CD14-positive monocyte (primary cell): Measurements from ENCODE around the gene ZDHHC7. TPM values are rescaled to one million over a fixed set of nuclear protein-coding genes. Genes with fewer than 3 reads are reported as not detected.
A peak's percentile ranks its signal among the peaks of the same experiment; 100 is the strongest.

ENCODE experiments used
- DNase-seq, 3 donors: peaks; one replicate each; pipeline ENCODE4 v3.0.0-alpha.2; 2011 to 2022
- H2AFZ ChIP-seq: 2 replicates; pipeline ENCODE4 v1.6.0; 2012; ENCODE audit warnings: mild to moderate bottlenecking, low read depth, low read length, inconsistent platforms; ENCODE audit not compliant: insufficient read depth, poor library complexity, severe bottlenecking
- H3K27ac ChIP-seq, 2 donors: 1 replicate in 1 of 2; 2 replicates in 1 of 2; pipeline ENCODE4 v1.5.1; 2012 to 2013; ENCODE audit warnings: low read length in 2 of 2, control low read depth in 1 of 2, inconsistent platforms in 1 of 2, low read depth in 1 of 2, mild to moderate bottlenecking in 1 of 2
- H3K27me3 ChIP-seq, 2 donors: one replicate each; pipeline versions ENCODE4 v1.6.0 to v1.6.1; 2011 to 2013; ENCODE audit warnings: low read length in 2 of 2; ENCODE audit not compliant: control insufficient read depth in 2 of 2, insufficient read depth in 2 of 2
- H3K36me3 ChIP-seq, 2 donors: replicated peaks in 1 of 2; 1 replicate in 1 of 2; 2 replicates in 1 of 2; pipeline versions ENCODE4 v1.5.1 to v1.6.1; 2012 to 2013; ENCODE audit warnings: low read length in 2 of 2, control low read depth in 1 of 2, inconsistent platforms in 1 of 2, mild to moderate bottlenecking in 1 of 2; ENCODE audit not compliant: insufficient read depth in 2 of 2, control insufficient read depth in 1 of 2
- H3K4me1 ChIP-seq, 2 donors: 1 replicate in 1 of 2; 2 replicates in 1 of 2; pipeline versions ENCODE4 v1.5.1 to v1.6.1; 2012 to 2013; ENCODE audit warnings: low read length in 2 of 2, control low read depth in 1 of 2, inconsistent platforms in 1 of 2, mild to moderate bottlenecking in 1 of 2, moderate library complexity in 1 of 2; ENCODE audit not compliant: insufficient read depth in 2 of 2, control insufficient read depth in 1 of 2
- H3K4me2 ChIP-seq: replicated peaks from 2 replicates; pipeline ENCODE3; 2012; ENCODE audit warnings: low read length, moderate library complexity, mild to moderate bottlenecking; ENCODE audit not compliant: poor library complexity, severe bottlenecking; ENCODE audit errors: extremely low read depth
- H3K4me3 ChIP-seq, 3 experiments: fragments of 200-600 bp in 1 of 3; sonication (generic) in 1 of 3; replicated peaks in 1 of 3; 1 replicate in 2 of 3; 2 replicates in 1 of 3; pipeline ENCODE4 v1.5.1; 2011 to 2013; ENCODE audit warnings: low read length in 3 of 3, mild to moderate bottlenecking in 3 of 3, control low read depth in 2 of 3, low read depth in 2 of 3, inconsistent platforms in 1 of 3, moderate library complexity in 1 of 3
- H3K79me2 ChIP-seq: 2 replicates; pipeline ENCODE4 v1.6.0; 2012; ENCODE audit warnings: mild to moderate bottlenecking, control low read depth, inconsistent platforms, low read length, moderate library complexity; ENCODE audit not compliant: insufficient read depth
- H3K9ac ChIP-seq: 2 replicates; pipeline ENCODE4 v1.6.0; 2017; ENCODE audit warnings: low read length, mild to moderate bottlenecking; ENCODE audit not compliant: insufficient read depth, poor library complexity, severe bottlenecking
- H3K9me3 ChIP-seq, 2 donors: replicated peaks in 1 of 2; 1 replicate in 1 of 2; 2 replicates in 1 of 2; pipeline versions ENCODE4 v1.5.1 to v1.6.1; 2012 to 2013; ENCODE audit warnings: low read length in 2 of 2, control low read depth in 1 of 2; ENCODE audit not compliant: control insufficient read depth in 1 of 2, insufficient read depth in 1 of 2
- H4K20me1 ChIP-seq: 2 replicates; pipeline ENCODE4 v1.6.0; 2012; ENCODE audit warnings: mild to moderate bottlenecking, low read length, control low read depth, moderate library complexity; ENCODE audit not compliant: insufficient read depth
- H3K27ac Mint-ChIP-seq, 7 donors: one replicate each; pipeline ENCODE4 v1.8.0; 2020; ENCODE audit warnings: mild to moderate bottlenecking in 7 of 7, mixed read lengths in 7 of 7, moderate library complexity in 6 of 7, inconsistent platforms in 2 of 7
- H3K27me3 Mint-ChIP-seq, 3 donors: one replicate each; pipeline ENCODE4 v1.8.0; 2021 to 2022; ENCODE audit warnings: low read depth in 3 of 3, mild to moderate bottlenecking in 3 of 3, mixed read lengths in 3 of 3, moderate library complexity in 3 of 3, inconsistent platforms in 1 of 3
- H3K36me3 Mint-ChIP-seq, 2 donors: one replicate each; pipeline ENCODE4 v1.8.0; 2020; ENCODE audit warnings: mixed read lengths in 2 of 2, inconsistent platforms in 1 of 2, mild to moderate bottlenecking in 1 of 2
- H3K4me1 Mint-ChIP-seq: one replicate; pipeline ENCODE4 v1.8.0; 2020; ENCODE audit warnings: mild to moderate bottlenecking, mixed read lengths
- H3K4me3 Mint-ChIP-seq, 2 donors: one replicate each; pipeline ENCODE4 v1.8.0; 2020; ENCODE audit warnings: mild to moderate bottlenecking in 2 of 2, mixed read lengths in 2 of 2, moderate library complexity in 1 of 2
- H3K9me3 Mint-ChIP-seq, 7 donors: one replicate each; pipeline ENCODE4 v1.8.0; 2020 to 2022; ENCODE audit warnings: mixed read lengths in 7 of 7, mild to moderate bottlenecking in 6 of 7, moderate library complexity in 6 of 7, inconsistent platforms in 2 of 7
- WGBS: methylation state at CpG from one replicate; pipeline ENCODE4 v1.1.5; 2013; ENCODE audit warnings: missing lambda C conversion rate; ENCODE audit not compliant: insufficient coverage; 5-methylcytosine and 5-hydroxymethylcytosine counted together
- intact Hi-C, 2 donors: fragments of 100-400 bp; cut with micrococcal nuclease; formaldehyde crosslinking; loops; one replicate each; pipeline versions ENCODE4 v1.15.0 to v1.15.1; 2023
- polyA plus RNA-seq, 3 donors: library from polyadenylated mRNA; depleted of rRNA in 1 of 3; unstranded in 2 of 3; stranded (reverse) in 1 of 3; fragments of 300-500 nt in 2 of 3; fragments of >200 nt in 1 of 3; fragmentation: Illumina TruSeq in 2 of 3; gene quantifications; 1 replicate in 2 of 3; 2 replicates in 1 of 3; pipeline ENCODE4 v1.2.3, GENCODE V29; 2012 to 2021
- TF ChIP-seq, protein P1 (sequence below): fragments of 200-600 bp; IDR thresholded peaks from one replicate; pipeline ENCODE4 v1.8.0; 2022; ENCODE audit warnings: antibody characterized with exemption, mild to moderate bottlenecking

The ZDHHC7 gene
- polyA plus RNA-seq, 3 donors: 99.7 to 189 (median 129) TPM

DNA sequence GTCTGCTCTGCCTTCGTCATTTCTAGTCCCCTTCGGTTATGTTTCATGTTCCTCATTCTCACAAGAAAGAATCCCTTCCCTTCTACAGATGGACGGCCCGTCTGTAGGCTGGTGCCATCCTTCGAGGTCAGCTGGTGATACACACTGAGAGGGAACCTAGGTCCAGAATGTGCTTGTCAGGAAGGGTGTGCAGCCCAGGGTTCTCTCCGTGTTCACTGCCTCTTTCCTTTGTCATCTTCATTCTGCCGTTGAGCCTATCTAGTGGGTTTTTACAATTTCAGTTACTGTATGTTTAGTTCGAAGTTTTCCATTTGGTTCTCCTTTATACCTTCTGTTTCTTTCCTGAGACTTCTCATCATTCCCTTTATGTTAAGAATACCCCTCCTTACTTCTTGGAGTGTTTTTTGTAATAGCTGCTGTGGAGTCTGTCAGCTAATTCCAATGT lies 35.2 kb upstream of the ZDHHC7 start:
- peak overlapping the region; percentile 37 to 52 for H3K4me3 Mint-ChIP-seq
- Histone ChIP-seq H3K9me3 (no peaks in the 10 kb centered on the region), H3K36me3 (peaks cover 34 to 62% of the 10 kb centered on the region in 2 donors), H3K27me3 (no peaks in the 10 kb centered on the region), H3K4me3 (peak overlapping the region in 1 of 3 experiments; percentile 43), H3K79me2 (peaks cover 95% of the 10 kb centered on the region), H3K4me1 (peaks cover 60 to 65% of the 10 kb centered on the region in 2 donors), H3K27ac (peak overlapping the region; percentile 47 to 74), H3K4me2 (peak overlapping the region; percentile 50), H3K9ac (no peak overlapping the region), H2AFZ (no peak overlapping the region), H4K20me1 (peaks cover 100% of the 10 kb centered on the region)
- 0% methylated on average over 5 of the region's 8 CpGs for WGBS
- peak overlapping the region; percentile 78 to 93 (median 90) for H3K27ac Mint-ChIP-seq
- H3K4me1 Mint-ChIP-seq: peaks cover 66% of the 10 kb centered on the region
- peak; percentile 69 to 79 (median 73) for DNase-seq
- TF ChIP-seq, protein P1, sequence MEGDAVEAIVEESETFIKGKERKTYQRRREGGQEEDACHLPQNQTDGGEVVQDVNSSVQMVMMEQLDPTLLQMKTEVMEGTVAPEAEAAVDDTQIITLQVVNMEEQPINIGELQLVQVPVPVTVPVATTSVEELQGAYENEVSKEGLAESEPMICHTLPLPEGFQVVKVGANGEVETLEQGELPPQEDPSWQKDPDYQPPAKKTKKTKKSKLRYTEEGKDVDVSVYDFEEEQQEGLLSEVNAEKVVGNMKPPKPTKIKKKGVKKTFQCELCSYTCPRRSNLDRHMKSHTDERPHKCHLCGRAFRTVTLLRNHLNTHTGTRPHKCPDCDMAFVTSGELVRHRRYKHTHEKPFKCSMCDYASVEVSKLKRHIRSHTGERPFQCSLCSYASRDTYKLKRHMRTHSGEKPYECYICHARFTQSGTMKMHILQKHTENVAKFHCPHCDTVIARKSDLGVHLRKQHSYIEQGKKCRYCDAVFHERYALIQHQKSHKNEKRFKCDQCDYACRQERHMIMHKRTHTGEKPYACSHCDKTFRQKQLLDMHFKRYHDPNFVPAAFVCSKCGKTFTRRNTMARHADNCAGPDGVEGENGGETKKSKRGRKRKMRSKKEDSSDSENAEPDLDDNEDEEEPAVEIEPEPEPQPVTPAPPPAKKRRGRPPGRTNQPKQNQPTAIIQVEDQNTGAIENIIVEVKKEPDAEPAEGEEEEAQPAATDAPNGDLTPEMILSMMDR: no peak
- H3K27me3 Mint-ChIP-seq: peaks cover 0 to 5% (median 0%) of the 10 kb centered on the region in 3 donors
- intact Hi-C loops: loop anchor here in 1 of 2 donors (2.0 kb wide), 1 partner anchor 16 kb away; no protein-coding TSS in a partner anchor
- peaks cover 72 to 82% of the 10 kb centered on the region in 2 donors for H3K36me3 Mint-ChIP-seq
- peaks cover 0 to 6% (median 0%) of the 10 kb centered on the region in 7 donors for H3K9me3 Mint-ChIP-seq

DNA sequence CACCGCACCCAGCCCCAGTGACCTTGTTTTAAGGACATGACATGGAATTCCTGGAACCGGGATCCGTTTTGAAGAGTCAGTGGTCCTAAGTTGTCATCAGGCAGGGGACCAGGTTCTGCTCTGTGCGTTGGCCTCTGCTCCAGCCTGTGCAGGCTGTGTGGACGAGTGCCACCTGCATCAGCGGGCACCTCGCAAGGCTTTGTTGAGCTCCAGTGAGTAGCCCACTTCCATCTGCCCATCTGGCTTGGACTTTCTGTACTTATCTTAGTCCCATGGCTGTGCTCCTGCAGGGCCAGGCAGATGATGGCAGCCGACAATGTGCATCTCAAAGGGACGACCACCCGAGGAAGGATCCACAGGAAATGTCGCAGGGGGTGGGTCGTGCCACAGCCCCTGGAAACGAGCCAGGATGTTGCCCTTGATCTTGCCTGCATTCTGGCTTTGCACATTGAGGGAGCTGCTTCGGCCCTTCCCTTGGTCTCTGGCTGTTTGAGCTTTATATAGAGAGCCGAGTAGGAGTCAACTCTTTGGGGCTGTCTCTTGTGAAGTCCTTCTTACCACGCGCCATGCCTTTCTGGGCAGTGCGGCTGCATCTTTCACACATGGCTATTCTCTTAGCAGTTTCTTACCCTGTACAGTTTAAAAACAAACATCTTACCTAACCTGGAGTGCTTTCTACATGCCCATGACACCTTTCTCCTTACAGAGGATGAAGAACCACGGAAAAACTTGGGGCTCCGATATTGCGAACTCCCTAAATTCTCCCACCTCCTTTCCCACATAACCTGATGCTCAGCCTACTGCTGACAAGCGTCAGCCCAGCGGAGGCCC lies 34.5 kb upstream of the ZDHHC7 start:
- H3K36me3 Mint-ChIP-seq: peaks cover 74 to 82% of the 10 kb centered on the region in 2 donors
- peak overlapping the region; percentile 47 to 74 for H3K27ac ChIP-seq
- TF ChIP-seq, protein P1: no peak
- peaks cover 40 to 69% of the 10 kb centered on the region in 2 donors for H3K36me3 ChIP-seq
- H3K4me3 Mint-ChIP-seq: peak overlapping the region in 1 of 2 donors; percentile 52
- peak overlapping the region; percentile 50 for H3K4me2 ChIP-seq
- no peak overlapping the region for H3K4me3 ChIP-seq
- H3K9ac ChIP-seq: no peak overlapping the region
- no peak for DNase-seq
- H3K27ac Mint-ChIP-seq: peak overlapping the region; percentile 78 to 93 (median 90)
- no peaks in the 10 kb centered on the region for H3K27me3 ChIP-seq
- H3K9me3 ChIP-seq: no peaks in the 10 kb centered on the region
- peaks cover 66% of the 10 kb centered on the region for H3K4me1 Mint-ChIP-seq
- no peak overlapping the region for H2AFZ ChIP-seq
- H3K9me3 Mint-ChIP-seq: peaks cover 0 to 6% (median 0%) of the 10 kb centered on the region in 7 donors
- intact Hi-C loops: loop anchor here in 1 of 2 donors (2.0 kb wide), 1 partner anchor 17 kb away; no protein-coding TSS in a partner anchor
- peaks cover 61 to 65% of the 10 kb centered on the region in 2 donors for H3K4me1 ChIP-seq
- peaks cover 100% of the 10 kb centered on the region for H4K20me1 ChIP-seq
- peaks cover 0 to 5% (median 0%) of the 10 kb centered on the region in 3 donors for H3K27me3 Mint-ChIP-seq
- H3K79me2 ChIP-seq: peaks cover 94% of the 10 kb centered on the region
- 74% methylated on average over 22 of the region's 23 CpGs for WGBS
